Esophagus squamous epithelium (tissue), 5 donors: ENCODE results near the gene RAMP3. TPM values are rescaled to one million over a fixed set of nuclear protein-coding genes. Genes with fewer than 3 reads are reported as not detected.

Experiments
- DNase-seq: peaks from one replicate; lab custom pipeline; 2025; lab: John Stamatoyannopoulos, UW
- H3K27ac ChIP-seq, 4 donors: fragments of 200-600 bp; sonication (generic); one replicate each; pipeline ENCODE4 v1.5.1; 2016 to 2019; ENCODE audit warnings: mild to moderate bottlenecking in 1 of 4
- H3K27me3 ChIP-seq, 4 donors: fragments of 200-600 bp; sonication (generic); 1 replicate in 3 of 4; 2 replicates in 1 of 4; pipeline versions ENCODE4 v1.5.1 to v1.6.0; 2017 to 2021; ENCODE audit warnings: antibody characterized with exemption in 1 of 4
- H3K36me3 ChIP-seq, 3 donors: fragments of 200-600 bp; sonication (generic); one replicate each; pipeline ENCODE4 v1.5.1; 2016 to 2019
- H3K4me1 ChIP-seq, 3 donors: fragments of 200-600 bp; sonication (generic); one replicate each; pipeline ENCODE4 v1.5.1; 2017 to 2019
- H3K4me3 ChIP-seq, 4 donors: fragments of 200-600 bp; sonication (generic); 1 replicate in 3 of 4; 2 replicates in 1 of 4; pipeline ENCODE4 v1.5.1; 2016 to 2019; ENCODE audit warnings: mild to moderate bottlenecking in 2 of 4, moderate library complexity in 1 of 4
- H3K9me3 ChIP-seq, 3 donors: fragments of 200-600 bp; sonication (generic); one replicate each; pipeline ENCODE4 v1.5.1; 2016 to 2019
- POLR2A ChIP-seq, 4 donors: fragments of 450-650 bp; IDR thresholded peaks; one replicate each; pipeline ENCODE4 v1.6.1; 2017; ENCODE audit warnings: antibody characterized with exemption in 4 of 4, mild to moderate bottlenecking in 4 of 4, moderate library complexity in 3 of 4
- WGBS, 2 donors: methylation state at CpG; one replicate each; pipeline ENCODE4 v1.1.5; 2018; 5-methylcytosine and 5-hydroxymethylcytosine counted together
- intact Hi-C: fragments of 100-400 bp; cut with DNase I; formaldehyde crosslinking; loops from one replicate; pipeline ENCODE4 v1.15.0; 2022
- total RNA-seq, 4 donors: library from RNA; depleted of rRNA; stranded (reverse); fragments of >200 nt; gene quantifications; one replicate each; pipeline ENCODE4 v1.1.0, GENCODE V29; 2016
- TF ChIP-seq, protein P1 (sequence below), 6 experiments: fragments of 450-650 bp in 4 of 6; fragments of 200-600 bp in 2 of 6; sonication (generic) in 2 of 6; IDR thresholded peaks; one replicate each; pipeline ENCODE4 v1.5.1; 2016 to 2019; ENCODE audit warnings: antibody characterized with exemption in 6 of 6, mild to moderate bottlenecking in 4 of 6, moderate library complexity in 4 of 6
- donor health status: DM: yes; HTN: yes; CAD: no.

Gene RAMP3
- total RNA-seq, 4 donors from 2014 or later, result 7.1 to 35.9 (median 13.2) TPM

GRCh38 chr7:45192621-45193041 lies 35.0 kb downstream of the RAMP3 start:
- Histone ChIP-seq H3K27me3 (no peaks in the 10 kb centered on the region), H3K36me3 (no peaks in the 10 kb centered on the region), H3K27ac (no peak overlapping the region), H3K4me3 (no peak overlapping the region), H3K4me1 (no peaks in the 10 kb centered on the region), H3K9me3 (no peaks in the 10 kb centered on the region)
- 53 to 60% methylated on average over 11 of the region's 11 CpGs for WGBS, 2 donors
- TF ChIP-seq POLR2A (IDR thresholded peaks at IDR 0.05), result no peak
- TF ChIP-seq, protein P1, sequence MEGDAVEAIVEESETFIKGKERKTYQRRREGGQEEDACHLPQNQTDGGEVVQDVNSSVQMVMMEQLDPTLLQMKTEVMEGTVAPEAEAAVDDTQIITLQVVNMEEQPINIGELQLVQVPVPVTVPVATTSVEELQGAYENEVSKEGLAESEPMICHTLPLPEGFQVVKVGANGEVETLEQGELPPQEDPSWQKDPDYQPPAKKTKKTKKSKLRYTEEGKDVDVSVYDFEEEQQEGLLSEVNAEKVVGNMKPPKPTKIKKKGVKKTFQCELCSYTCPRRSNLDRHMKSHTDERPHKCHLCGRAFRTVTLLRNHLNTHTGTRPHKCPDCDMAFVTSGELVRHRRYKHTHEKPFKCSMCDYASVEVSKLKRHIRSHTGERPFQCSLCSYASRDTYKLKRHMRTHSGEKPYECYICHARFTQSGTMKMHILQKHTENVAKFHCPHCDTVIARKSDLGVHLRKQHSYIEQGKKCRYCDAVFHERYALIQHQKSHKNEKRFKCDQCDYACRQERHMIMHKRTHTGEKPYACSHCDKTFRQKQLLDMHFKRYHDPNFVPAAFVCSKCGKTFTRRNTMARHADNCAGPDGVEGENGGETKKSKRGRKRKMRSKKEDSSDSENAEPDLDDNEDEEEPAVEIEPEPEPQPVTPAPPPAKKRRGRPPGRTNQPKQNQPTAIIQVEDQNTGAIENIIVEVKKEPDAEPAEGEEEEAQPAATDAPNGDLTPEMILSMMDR (IDR thresholded peaks at IDR 0.05), result no peak
- no peak for DNase-seq
- intact Hi-C loops, result no loop called here

- no peak for DNase-seq
- intact Hi-C loops, result no loop called here
- 56 to 60% methylated on average over 4 of the region's 4 CpGs for whole genome bisulfite sequencing, 2 donors
Measured at GRCh38 chr7:45193828-45194227, 36.2 kb downstream of the RAMP3 start.

GRCh38 chr7:45196374-45196773 lies 38.8 kb downstream of the RAMP3 start:
- Histone ChIP-seq H3K9me3 (no peaks in the 10 kb centered on the region), H3K36me3 (no peaks in the 10 kb centered on the region), H3K27me3 (no peaks in the 10 kb centered on the region), H3K27ac (no peak overlapping the region), H3K4me3 (no peak overlapping the region), H3K4me1 (no peaks in the 10 kb centered on the region)
- DNase-seq, result no peak
- 90 to 95% methylated on average over 4 to 6 of the region's 7 CpGs for WGBS, 2 donors
- intact Hi-C loops, result no loop called here
- TF ChIP-seq POLR2A (IDR thresholded peaks at IDR 0.05), result no peak
- TF ChIP-seq, protein P1 (IDR thresholded peaks at IDR 0.05), result no peak

More at GRCh38 chr7:45193828-45194227, 36.2 kb downstream of the RAMP3 start:
- H3K36me3 ChIP-seq, result no peaks in the 10 kb centered on the region
- H3K27ac ChIP-seq, result no peak overlapping the region
- no peaks in the 10 kb centered on the region for H3K9me3 ChIP-seq
- H3K27me3 ChIP-seq, result no peaks in the 10 kb centered on the region
- TF ChIP-seq, protein P1 (IDR thresholded peaks at IDR 0.05), result no peak
- TF ChIP-seq POLR2A (IDR thresholded peaks at IDR 0.05), result no peak
- H3K4me3 ChIP-seq, result no peak overlapping the region
- H3K4me1 ChIP-seq, result no peaks in the 10 kb centered on the region

- no peak for DNase-seq
- H3K4me3 ChIP-seq, result no peak overlapping the region
- intact Hi-C loops, result no loop called here
- H3K27me3 ChIP-seq, result no peaks in the 10 kb centered on the region
- WGBS, 2 donors, result 88 to 91% methylated on average over 2 of the region's 2 CpGs
- no peaks in the 10 kb centered on the region for H3K9me3 ChIP-seq
- no peaks in the 10 kb centered on the region for H3K4me1 ChIP-seq
- TF ChIP-seq, protein P1 (IDR thresholded peaks at IDR 0.05), result no peak
- TF ChIP-seq POLR2A (IDR thresholded peaks at IDR 0.05), result no peak
- H3K36me3 ChIP-seq, result no peaks in the 10 kb centered on the region
- H3K27ac ChIP-seq, result no peak overlapping the region
Measured at GRCh38 chr7:45197461-45197860, 39.9 kb downstream of the RAMP3 start.

DNA sequence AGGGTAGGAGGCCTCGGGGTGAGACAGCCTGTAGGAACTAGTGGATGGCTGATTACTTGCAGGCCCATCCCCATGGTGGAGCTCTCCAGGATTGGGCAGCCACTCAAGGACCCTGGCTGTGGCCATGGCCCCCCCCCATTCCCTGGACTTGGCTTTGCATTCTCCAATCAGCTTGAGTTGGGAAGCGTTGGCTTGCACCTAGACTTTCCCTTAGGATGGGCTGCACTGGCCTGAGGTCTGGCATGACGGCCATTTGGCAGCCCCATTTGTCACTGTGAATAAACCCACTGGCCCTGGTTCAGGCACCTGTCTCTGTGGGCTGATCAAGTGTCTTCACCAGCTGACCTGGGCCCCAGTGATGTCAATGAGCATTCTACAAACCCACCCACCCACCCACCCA lies 41.4 kb downstream of the RAMP3 start:
- 60 to 85% methylated on average over 1 to 3 of the region's 3 CpGs for WGBS, 2 donors
- H3K4me1 ChIP-seq, result peaks cover 0 to 10% (median 7%) of the 10 kb centered on the region in 3 donors

More for the DNA sequence above, 41.4 kb downstream of the RAMP3 start:
- DNase-seq, result no peak
- no peak overlapping the region for H3K27ac ChIP-seq
- TF ChIP-seq, protein P1 (IDR thresholded peaks at IDR 0.05), result no peak
- no peak for TF ChIP-seq POLR2A (IDR thresholded peaks at IDR 0.05)
- no peaks in the 10 kb centered on the region for H3K27me3 ChIP-seq
- intact Hi-C loops, result no loop called here
- H3K9me3 ChIP-seq, result no peaks in the 10 kb centered on the region
- H3K4me3 ChIP-seq, result no peak overlapping the region
- H3K36me3 ChIP-seq, result no peaks in the 10 kb centered on the region
